ENCODE measurements around the gene KRT73. TPM values are rescaled to one million over a fixed set of nuclear protein-coding genes. Genes with fewer than 3 reads are reported as not detected.

KRT73 gene
- total and polyA plus RNA-seq, 2 donors (not counting 1 experiment from before 2014, with no cell fraction given), result not detected

DNA sequence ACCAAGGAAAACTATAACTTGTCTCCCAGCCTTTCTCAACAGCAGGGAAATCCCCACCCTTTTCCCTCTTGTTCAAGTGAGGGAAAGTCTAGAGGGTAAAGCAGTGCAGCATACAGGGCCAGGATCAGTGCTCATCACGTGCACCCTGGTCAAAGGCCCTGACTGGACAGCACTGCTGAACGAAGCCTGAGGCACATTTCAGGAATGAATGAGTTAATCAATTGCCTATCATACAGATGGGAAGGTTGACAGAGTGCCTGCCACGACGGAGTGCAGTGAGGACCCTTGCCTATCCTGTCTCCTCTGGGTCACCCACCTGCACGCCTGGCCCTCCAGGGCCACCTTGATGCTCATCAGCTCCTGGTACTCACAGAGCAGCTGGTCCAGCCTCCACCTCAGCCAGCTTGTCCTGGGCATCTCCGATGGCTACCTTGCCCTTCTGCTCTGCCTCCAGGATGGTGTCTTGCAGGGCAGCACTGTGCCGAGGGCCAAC is 11.7 kb upstream of the KRT73 start:
- Histone ChIP-seq H4K20me1 (ENCODE audit: control insufficient read depth, extremely low read depth, insufficient read depth, low read length) (no peaks in the 10 kb centered on the region), H3K36me3 (ENCODE audit: control insufficient read depth, insufficient read depth, low read length) (no peaks in the 10 kb centered on the region), H3K79me2 (ENCODE audit: control insufficient read depth, insufficient read depth, low read length) (no peaks in the 10 kb centered on the region), H3K9ac (ENCODE audit: insufficient read depth, low read length) (no peak overlapping the region), H3K27me3 (ENCODE audit: control insufficient read depth, insufficient read depth, low read length) (no peaks in the 10 kb centered on the region), H2AFZ (ENCODE audit: low read length) (no peak overlapping the region), H3K4me1 (ENCODE audit: control insufficient read depth, extremely low read depth, insufficient read depth, low read length) (no peaks in the 10 kb centered on the region), H3K27ac (ENCODE audit: insufficient read depth, low read length) (no peak overlapping the region), H3K4me3 (replicated peaks in 1 of 4; ENCODE audit: control extremely low read depth in 1 of 4, insufficient read depth in 1 of 4, low read depth in 3 of 4, low read length in 4 of 4) (no peak overlapping the region), H3K4me2 (ENCODE audit: extremely low read depth, insufficient read depth, low read length) (no peak overlapping the region), H3K9me3 (ENCODE audit: control insufficient read depth, insufficient read depth, low read depth, low read length) (no peaks in the 10 kb centered on the region)
- no peak for TF ChIP-seq EZH2 (IDR thresholded peaks at IDR 0.05; ENCODE audit: low read length, missing control alignments)
- TF ChIP-seq, protein P1, sequence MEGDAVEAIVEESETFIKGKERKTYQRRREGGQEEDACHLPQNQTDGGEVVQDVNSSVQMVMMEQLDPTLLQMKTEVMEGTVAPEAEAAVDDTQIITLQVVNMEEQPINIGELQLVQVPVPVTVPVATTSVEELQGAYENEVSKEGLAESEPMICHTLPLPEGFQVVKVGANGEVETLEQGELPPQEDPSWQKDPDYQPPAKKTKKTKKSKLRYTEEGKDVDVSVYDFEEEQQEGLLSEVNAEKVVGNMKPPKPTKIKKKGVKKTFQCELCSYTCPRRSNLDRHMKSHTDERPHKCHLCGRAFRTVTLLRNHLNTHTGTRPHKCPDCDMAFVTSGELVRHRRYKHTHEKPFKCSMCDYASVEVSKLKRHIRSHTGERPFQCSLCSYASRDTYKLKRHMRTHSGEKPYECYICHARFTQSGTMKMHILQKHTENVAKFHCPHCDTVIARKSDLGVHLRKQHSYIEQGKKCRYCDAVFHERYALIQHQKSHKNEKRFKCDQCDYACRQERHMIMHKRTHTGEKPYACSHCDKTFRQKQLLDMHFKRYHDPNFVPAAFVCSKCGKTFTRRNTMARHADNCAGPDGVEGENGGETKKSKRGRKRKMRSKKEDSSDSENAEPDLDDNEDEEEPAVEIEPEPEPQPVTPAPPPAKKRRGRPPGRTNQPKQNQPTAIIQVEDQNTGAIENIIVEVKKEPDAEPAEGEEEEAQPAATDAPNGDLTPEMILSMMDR (conservative IDR thresholded peaks at IDR 0.05 in 1 of 2, IDR thresholded peaks at IDR 0.05 in 1 of 2; ENCODE audit: low read depth in 1 of 2, low read length in 2 of 2), result no peak
- DNase-seq (ENCODE audit: low read depth in 2 of 2), result no peak

DNA sequence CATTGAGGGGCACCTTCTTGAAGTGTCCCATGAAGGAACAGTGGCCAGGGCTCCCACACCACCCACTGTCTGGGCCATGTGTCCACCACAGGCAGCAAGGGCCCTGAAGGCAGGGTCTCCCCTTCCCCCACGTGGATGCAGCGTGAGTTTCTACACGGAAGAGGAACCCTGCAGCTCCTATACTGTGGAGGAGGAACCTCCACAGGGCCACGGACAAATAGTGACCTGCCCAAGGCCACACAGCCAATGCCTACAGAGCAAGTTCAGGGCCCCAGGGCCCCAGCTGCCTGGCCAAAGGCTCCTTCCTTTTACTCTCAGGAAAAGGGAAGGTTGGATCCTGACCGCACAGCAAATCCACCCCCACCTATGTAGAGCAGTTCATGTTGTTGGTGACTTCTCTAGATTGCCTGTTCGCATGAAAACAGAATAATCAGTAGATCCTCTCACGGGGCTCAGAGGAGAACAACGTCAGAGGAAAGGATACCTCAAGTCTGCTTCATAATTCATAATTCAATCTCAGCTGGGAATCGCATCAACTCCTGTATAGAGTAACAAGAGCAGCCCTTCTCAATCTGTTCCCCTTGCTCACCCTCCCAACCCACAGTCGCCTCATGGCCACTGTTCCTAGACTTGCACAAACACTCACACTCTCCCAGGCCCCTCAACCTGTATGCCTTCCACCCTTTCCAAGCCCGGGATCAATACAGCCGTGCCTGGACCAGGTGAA is 11.1 kb upstream of the KRT73 start:
- H3K9ac ChIP-seq (ENCODE audit: insufficient read depth, low read length), result no peak overlapping the region
- TF ChIP-seq, protein P1 (conservative IDR thresholded peaks at IDR 0.05 in 1 of 2, IDR thresholded peaks at IDR 0.05 in 1 of 2; ENCODE audit: low read depth in 1 of 2, low read length in 2 of 2), result no peak
- TF ChIP-seq EZH2 (IDR thresholded peaks at IDR 0.05; ENCODE audit: low read length, missing control alignments), result no peak
- no peaks in the 10 kb centered on the region for H3K79me2 ChIP-seq (ENCODE audit: control insufficient read depth, insufficient read depth, low read length)
- no peak overlapping the region for H2AFZ ChIP-seq (ENCODE audit: low read length)
- no peak for DNase-seq (ENCODE audit: low read depth in 2 of 2)
- no peak overlapping the region for H3K4me3 ChIP-seq (replicated peaks in 1 of 4; ENCODE audit: control extremely low read depth in 1 of 4, insufficient read depth in 1 of 4, low read depth in 3 of 4, low read length in 4 of 4)
- H3K4me1 ChIP-seq (ENCODE audit: control insufficient read depth, extremely low read depth, insufficient read depth, low read length), result no peaks in the 10 kb centered on the region
- no peak overlapping the region for H3K27ac ChIP-seq (ENCODE audit: insufficient read depth, low read length)
- H3K9me3 ChIP-seq (ENCODE audit: control insufficient read depth, insufficient read depth, low read depth, low read length), result no peaks in the 10 kb centered on the region
- H3K27me3 ChIP-seq (ENCODE audit: control insufficient read depth, insufficient read depth, low read length), result no peaks in the 10 kb centered on the region
- H3K4me2 ChIP-seq (ENCODE audit: extremely low read depth, insufficient read depth, low read length), result no peak overlapping the region
- no peaks in the 10 kb centered on the region for H3K36me3 ChIP-seq (ENCODE audit: control insufficient read depth, insufficient read depth, low read length)
- no peaks in the 10 kb centered on the region for H4K20me1 ChIP-seq (ENCODE audit: control insufficient read depth, extremely low read depth, insufficient read depth, low read length)

DNA sequence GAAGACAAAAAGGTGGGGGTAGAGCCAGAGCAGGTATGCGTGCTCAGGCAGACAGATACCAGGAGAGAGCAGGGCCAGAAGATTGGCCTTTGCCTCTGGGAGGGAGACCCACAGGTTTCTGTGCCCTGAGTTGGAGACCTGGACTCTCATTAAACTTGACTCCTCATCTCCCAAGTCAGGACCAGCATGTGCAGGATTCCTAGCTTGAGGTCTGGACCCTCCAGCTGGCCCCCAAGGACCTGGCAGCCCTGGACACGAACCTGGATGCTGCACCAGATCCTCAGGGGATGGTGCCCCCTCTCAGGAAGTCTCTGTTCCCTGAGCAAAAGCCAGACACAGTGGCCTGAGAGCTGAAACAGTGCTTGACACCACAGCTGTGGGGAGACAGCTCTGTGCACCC is 10.5 kb upstream of the KRT73 start:
- Histone ChIP-seq H3K4me2 (ENCODE audit: extremely low read depth, insufficient read depth, low read length) (no peak overlapping the region), H3K9ac (ENCODE audit: insufficient read depth, low read length) (no peak overlapping the region), H3K36me3 (ENCODE audit: control insufficient read depth, insufficient read depth, low read length) (no peaks in the 10 kb centered on the region), H2AFZ (ENCODE audit: low read length) (no peak overlapping the region), H3K4me3 (replicated peaks in 1 of 4; ENCODE audit: control extremely low read depth in 1 of 4, insufficient read depth in 1 of 4, low read depth in 3 of 4, low read length in 4 of 4) (no peak overlapping the region), H3K4me1 (ENCODE audit: control insufficient read depth, extremely low read depth, insufficient read depth, low read length) (no peaks in the 10 kb centered on the region), H4K20me1 (ENCODE audit: control insufficient read depth, extremely low read depth, insufficient read depth, low read length) (no peaks in the 10 kb centered on the region), H3K9me3 (ENCODE audit: control insufficient read depth, insufficient read depth, low read depth, low read length) (no peaks in the 10 kb centered on the region), H3K79me2 (ENCODE audit: control insufficient read depth, insufficient read depth, low read length) (no peaks in the 10 kb centered on the region), H3K27me3 (ENCODE audit: control insufficient read depth, insufficient read depth, low read length) (no peaks in the 10 kb centered on the region), H3K27ac (ENCODE audit: insufficient read depth, low read length) (no peak overlapping the region)
- no peak for DNase-seq (ENCODE audit: low read depth in 2 of 2)
- TF ChIP-seq, protein P1 (conservative IDR thresholded peaks at IDR 0.05 in 1 of 2, IDR thresholded peaks at IDR 0.05 in 1 of 2; ENCODE audit: low read depth in 1 of 2, low read length in 2 of 2), result no peak
- no peak for TF ChIP-seq EZH2 (IDR thresholded peaks at IDR 0.05; ENCODE audit: low read length, missing control alignments)

Data from fibroblast of lung (primary cell).